Stomach smooth muscle (tissue), 2 donors: ENCODE results near the gene ADA.

Experiments used
- H3K27ac ChIP-seq: one replicate; pipeline ENCODE4 v1.7.0; 2013; ENCODE audit warnings: mild to moderate bottlenecking, low read length, inconsistent platforms
- H3K27me3 ChIP-seq, 2 donors: one replicate each; pipeline ENCODE4 v1.7.0; 2013; ENCODE audit warnings: low read length in 2 of 2; ENCODE audit not compliant: insufficient read depth in 2 of 2, control insufficient read depth in 1 of 2
- H3K36me3 ChIP-seq, 2 donors: one replicate each; pipeline ENCODE4 v1.7.0; 2013; ENCODE audit warnings: low read length in 2 of 2; ENCODE audit not compliant: control insufficient read depth in 2 of 2, insufficient read depth in 2 of 2
- H3K4me1 ChIP-seq: one replicate; pipeline ENCODE4 v1.7.0; 2013; ENCODE audit warnings: low read length; ENCODE audit not compliant: control insufficient read depth, insufficient read depth
- H3K4me3 ChIP-seq, 2 donors: one replicate each; pipeline ENCODE4 v1.7.0; 2013; ENCODE audit warnings: low read length in 2 of 2
- H3K9ac ChIP-seq, 2 donors: one replicate each; pipeline ENCODE4 v1.7.0; 2013; ENCODE audit warnings: low read length in 2 of 2, mild to moderate bottlenecking in 1 of 2
- H3K9me3 ChIP-seq, 2 donors: one replicate each; pipeline ENCODE4 v1.7.0; 2013; ENCODE audit warnings: low read length in 2 of 2; ENCODE audit not compliant: control insufficient read depth in 2 of 2
- donor health status: healthy.
- donor health status: Pancreatic carcinoma.

ADA gene

GRCh38 chr20:44691424-44692423 is 40.2 kb upstream of the ADA start:
- peaks cover 9% of the 10 kb centered on the region for H3K4me1 ChIP-seq

GRCh38 chr20:44690781-44691423 is 39.4 kb upstream of the ADA start:
- H3K27me3 ChIP-seq: peaks cover 0 to 9% of the 10 kb centered on the region in 2 donors
- H3K9ac ChIP-seq: no peak overlapping the region
- no peaks in the 10 kb centered on the region for H3K36me3 ChIP-seq
- no peak overlapping the region for H3K4me3 ChIP-seq
- H3K9me3 ChIP-seq: no peaks in the 10 kb centered on the region
- no peak overlapping the region for H3K27ac ChIP-seq
- peaks cover 9% of the 10 kb centered on the region for H3K4me1 ChIP-seq

More at GRCh38 chr20:44691424-44692423, 40.2 kb upstream of the ADA start:
- H3K27me3 ChIP-seq: peaks cover 0 to 9% of the 10 kb centered on the region in 2 donors
- H3K27ac ChIP-seq: no peak overlapping the region
- H3K4me3 ChIP-seq: no peak overlapping the region
- no peaks in the 10 kb centered on the region for H3K36me3 ChIP-seq
- H3K9me3 ChIP-seq: no peaks in the 10 kb centered on the region
- no peak overlapping the region for H3K9ac ChIP-seq

- no peak overlapping the region for H3K27ac ChIP-seq
- H3K4me3 ChIP-seq: no peak overlapping the region
- H3K9ac ChIP-seq: no peak overlapping the region
- H3K4me1 ChIP-seq: peaks cover 11% of the 10 kb centered on the region
- no peaks in the 10 kb centered on the region for H3K36me3 ChIP-seq
- H3K27me3 ChIP-seq: peaks cover 0 to 9% of the 10 kb centered on the region in 2 donors
- no peaks in the 10 kb centered on the region for H3K9me3 ChIP-seq
These were observed 38.3 kb upstream of the ADA start for GRCh38 chr20:44689809-44690208.

- Histone ChIP-seq H3K4me3 (no peak overlapping the region), H3K27ac (no peak overlapping the region)
These were observed 36.6 kb upstream of the ADA start for GRCh38 chr20:44688053-44688625.

GRCh38 chr20:44686934-44687333 is 35.4 kb upstream of the ADA start:
- H3K9ac ChIP-seq: no peak overlapping the region
- H3K27ac ChIP-seq: no peak overlapping the region
- H3K4me1 ChIP-seq: peaks cover 6% of the 10 kb centered on the region
- no peak overlapping the region for H3K4me3 ChIP-seq
- peaks cover 0 to 15% of the 10 kb centered on the region in 2 donors for H3K27me3 ChIP-seq
- H3K36me3 ChIP-seq: no peaks in the 10 kb centered on the region
- no peaks in the 10 kb centered on the region for H3K9me3 ChIP-seq

More at GRCh38 chr20:44688053-44688625, 36.6 kb upstream of the ADA start:
- H3K9me3 ChIP-seq: no peaks in the 10 kb centered on the region
- peaks cover 10% of the 10 kb centered on the region for H3K4me1 ChIP-seq
- H3K36me3 ChIP-seq: no peaks in the 10 kb centered on the region
- H3K9ac ChIP-seq: no peak overlapping the region
- peaks cover 0 to 15% of the 10 kb centered on the region in 2 donors for H3K27me3 ChIP-seq

- Histone ChIP-seq H3K4me1 (peaks cover 2% of the 10 kb centered on the region), H3K4me3 (no peak overlapping the region), H3K9me3 (no peaks in the 10 kb centered on the region), H3K9ac (no peak overlapping the region), H3K27me3 (peaks cover 0 to 9% of the 10 kb centered on the region in 2 donors), H3K36me3 (no peaks in the 10 kb centered on the region), H3K27ac (no peak overlapping the region)
These were observed 32.8 kb upstream of the ADA start for GRCh38 chr20:44684047-44684967.

- H3K27me3 ChIP-seq: peaks cover 0 to 9% of the 10 kb centered on the region in 2 donors
- H3K27ac ChIP-seq: no peak overlapping the region
- H3K4me1 ChIP-seq: peaks cover 2% of the 10 kb centered on the region
- H3K9ac ChIP-seq: no peak overlapping the region
- H3K36me3 ChIP-seq: no peaks in the 10 kb centered on the region
- H3K4me3 ChIP-seq: no peak overlapping the region
- no peaks in the 10 kb centered on the region for H3K9me3 ChIP-seq
These were observed 32.0 kb upstream of the ADA start for GRCh38 chr20:44683263-44684046.

GRCh38 chr20:44681796-44682566 is 30.5 kb upstream of the ADA start:
- H3K4me1 ChIP-seq: peaks cover 2% of the 10 kb centered on the region

GRCh38 chr20:44678990-44679611 is 27.6 kb upstream of the ADA start:
- H3K27me3 ChIP-seq: peaks cover 0 to 3% of the 10 kb centered on the region in 2 donors
- no peak overlapping the region for H3K27ac ChIP-seq
- no peaks in the 10 kb centered on the region for H3K4me1 ChIP-seq

More at GRCh38 chr20:44681796-44682566, 30.5 kb upstream of the ADA start:
- peaks cover 0 to 6% of the 10 kb centered on the region in 2 donors for H3K27me3 ChIP-seq
- H3K36me3 ChIP-seq: no peaks in the 10 kb centered on the region
- H3K9ac ChIP-seq: no peak overlapping the region
- H3K9me3 ChIP-seq: no peaks in the 10 kb centered on the region
- no peak overlapping the region for H3K4me3 ChIP-seq
- no peak overlapping the region for H3K27ac ChIP-seq

More at GRCh38 chr20:44678990-44679611, 27.6 kb upstream of the ADA start:
- Histone ChIP-seq H3K36me3 (no peaks in the 10 kb centered on the region), H3K9ac (no peak overlapping the region), H3K4me3 (no peak overlapping the region), H3K9me3 (no peaks in the 10 kb centered on the region)
